ENCODE data around the gene ZBTB46.
A peak's percentile ranks its signal among the peaks of the same experiment; 100 is the strongest.
"Not testable (repeated sequence)": the region's sequence is repeated elsewhere in the genome, so short reads cannot be mapped to it uniquely, and the experiment has no call there.

ZBTB46 gene

GRCh38 chr20:63868264-63868663, 37.2 kb upstream of the ZBTB46 start:
- TF ChIP-seq CTCF (IDR thresholded peaks at IDR 0.05; ENCODE audit: low read length, missing control alignments) = no peak
- no peak overlapping the region for H3K4me3 ChIP-seq (replicated peaks; ENCODE audit: low read depth, low read length)
- DNase-seq (ENCODE audit: low read depth) = no peak

GRCh38 chr20:63867042-63867441, 36.0 kb upstream of the ZBTB46 start:
- H3K4me3 ChIP-seq (replicated peaks; ENCODE audit: low read depth, low read length) = not testable (repeated sequence)

GRCh38 chr20:63864978-63865640, 34.0 kb upstream of the ZBTB46 start, which contains the start of gene TPD52L2:
TSS of gene TPD52L2 (plus strand) at chr20:63865270. CDS start at chr20:63865366, 96 bp downstream.
- no peak for TF ChIP-seq CTCF (IDR thresholded peaks at IDR 0.05; ENCODE audit: low read length, missing control alignments)
- peak; percentile 98 for DNase-seq (ENCODE audit: low read depth)
- H3K4me3 ChIP-seq (replicated peaks; ENCODE audit: low read depth, low read length) = peak within 1 kb of the TSS; percentile 93

More at GRCh38 chr20:63867042-63867441, 36.0 kb upstream of the ZBTB46 start:
- not testable (repeated sequence) for DNase-seq (ENCODE audit: low read depth)

- DNase-seq (ENCODE audit: low read depth) = no peak
- peak overlapping the region; percentile 93 for H3K4me3 ChIP-seq (replicated peaks; ENCODE audit: low read depth, low read length)
- no peak for TF ChIP-seq CTCF (IDR thresholded peaks at IDR 0.05; ENCODE audit: low read length, missing control alignments)
These were observed 33.5 kb upstream of the ZBTB46 start for GRCh38 chr20:63864545-63864977.

- peak; percentile 77 for DNase-seq (ENCODE audit: low read depth)
- TF ChIP-seq CTCF (IDR thresholded peaks at IDR 0.05; ENCODE audit: low read length, missing control alignments) = peak; percentile 57
- H3K4me3 ChIP-seq (replicated peaks; ENCODE audit: low read depth, low read length) = peak overlapping the region; percentile 93
These were observed 32.9 kb upstream of the ZBTB46 start for GRCh38 chr20:63863798-63864544.

- DNase-seq (ENCODE audit: low read depth) = no peak
- H3K4me3 ChIP-seq (replicated peaks; ENCODE audit: low read depth, low read length) = peak overlapping the region; percentile 93
- TF ChIP-seq CTCF (IDR thresholded peaks at IDR 0.05; ENCODE audit: low read length, missing control alignments) = no peak
These were observed 32.1 kb upstream of the ZBTB46 start for GRCh38 chr20:63863021-63863797.

Measured in fibroblast of pulmonary artery (primary cell).